ENCODE measurements around the gene MPV17L2. TPM values are rescaled to one million over a fixed set of nuclear protein-coding genes. Genes with fewer than 3 reads are reported as not detected.

The MPV17L2 gene
- total RNA-seq, 4 donors from 2014 or later = 4.7 to 57.7 (median 29.3) TPM

GRCh38 chr19:18194554-18195238 lies 1.7 kb downstream of the MPV17L2 start:
- WGBS, 2 donors = 41 to 55% methylated on average over 15 to 27 of the region's 27 CpGs
- TF ChIP-seq POLR2A (IDR thresholded peaks at IDR 0.05) = no peak
- no peak for TF ChIP-seq CTCF (IDR thresholded peaks at IDR 0.05)
- no peak overlapping the region for H3K4me3 ChIP-seq (replicated peaks in 1 of 3)
- H3K27ac ChIP-seq = peak overlapping the region in 1 of 3 donors; percentile 13
- H3K27me3 ChIP-seq = no peaks in the 10 kb centered on the region
- H3K36me3 ChIP-seq = peaks cover 0 to 14% of the 10 kb centered on the region in 2 donors
- H3K4me1 ChIP-seq = peaks cover 17 to 18% of the 10 kb centered on the region in 2 donors
- intact Hi-C loops (cut with DNase I) = no loop called here
- no peaks in the 10 kb centered on the region for H3K9me3 ChIP-seq
- peak in 1 of 2 donors; percentile 16 for DNase-seq

- intact Hi-C loops (cut with DNase I) = no loop called here
- Histone ChIP-seq H3K27ac (no peak overlapping the region), H3K4me1 (peaks cover 16 to 17% of the 10 kb centered on the region in 2 donors), H3K4me3 (replicated peaks in 1 of 3) (no peak overlapping the region), H3K36me3 (peaks cover 0 to 14% of the 10 kb centered on the region in 2 donors), H3K9me3 (no peaks in the 10 kb centered on the region), H3K27me3 (no peaks in the 10 kb centered on the region)
- DNase-seq = no peak
- WGBS, 2 donors = 90 to 95% methylated on average over 7 of the region's 7 CpGs
- TF ChIP-seq POLR2A (IDR thresholded peaks at IDR 0.05) (no peak), CTCF (IDR thresholded peaks at IDR 0.05) (no peak)
Observed at GRCh38 chr19:18196511-18196845, 3.5 kb downstream of the MPV17L2 start.

- TF ChIP-seq CTCF (IDR thresholded peaks at IDR 0.05) (no peak), POLR2A (IDR thresholded peaks at IDR 0.05) (no peak)
- H3K27me3 ChIP-seq = no peaks in the 10 kb centered on the region
- H3K36me3 ChIP-seq = peaks cover 0 to 14% of the 10 kb centered on the region in 2 donors
- 93 to 96% methylated on average over 18 of the region's 18 CpGs for WGBS, 2 donors
- H3K4me1 ChIP-seq = peaks cover 12 to 14% of the 10 kb centered on the region in 2 donors
- H3K4me3 ChIP-seq (replicated peaks in 1 of 3) = no peak overlapping the region
- H3K9me3 ChIP-seq = no peaks in the 10 kb centered on the region
- H3K27ac ChIP-seq = no peak overlapping the region
- no peak for DNase-seq
- intact Hi-C loops (cut with DNase I) = no loop called here
Observed at GRCh38 chr19:18197306-18197705, 4.3 kb downstream of the MPV17L2 start.

- H3K4me1 ChIP-seq = peaks cover 17 to 19% of the 10 kb centered on the region in 2 donors
- peaks cover 0 to 14% of the 10 kb centered on the region in 2 donors for H3K36me3 ChIP-seq
- WGBS, 2 donors = 73 to 79% methylated on average over 6 of the region's 6 CpGs
- intact Hi-C loops (cut with DNase I) = no loop called here
- H3K4me3 ChIP-seq (replicated peaks in 1 of 3) = no peak overlapping the region
- no peak for DNase-seq
- no peak overlapping the region for H3K27ac ChIP-seq
- H3K9me3 ChIP-seq = no peaks in the 10 kb centered on the region
- no peaks in the 10 kb centered on the region for H3K27me3 ChIP-seq
- TF ChIP-seq POLR2A (IDR thresholded peaks at IDR 0.05) = no peak
- no peak for TF ChIP-seq CTCF (IDR thresholded peaks at IDR 0.05)
Observed at GRCh38 chr19:18197941-18198340, 4.9 kb downstream of the MPV17L2 start.

GRCh38 chr19:18198374-18198773 lies 5.4 kb downstream of the MPV17L2 start:
- H3K4me3 ChIP-seq (replicated peaks in 1 of 3) = no peak overlapping the region
- H3K27me3 ChIP-seq = no peaks in the 10 kb centered on the region
- no peak for DNase-seq
- 91 to 93% methylated on average over 6 of the region's 6 CpGs for WGBS, 2 donors
- H3K36me3 ChIP-seq = peaks cover 0 to 14% of the 10 kb centered on the region in 2 donors
- H3K27ac ChIP-seq = no peak overlapping the region
- H3K9me3 ChIP-seq = no peaks in the 10 kb centered on the region
- peaks cover 21 to 24% of the 10 kb centered on the region in 2 donors for H3K4me1 ChIP-seq
- TF ChIP-seq CTCF (IDR thresholded peaks at IDR 0.05) (no peak), POLR2A (IDR thresholded peaks at IDR 0.05) (no peak)
- intact Hi-C loops (cut with DNase I) = no loop called here

All from thyroid gland (tissue), 4 donors.